GM18499 (cell line): ENCODE results near the gene SND1.
A peak's percentile ranks its signal among the peaks of the same experiment; 100 is the strongest.

Experiments used
- ATAC-seq: cut with Tn5 transposase; IDR thresholded peaks from one replicate; pipeline ENCODE4 v1.9.1; 2021; ENCODE audit warnings: moderate number of reproducible peaks; ENCODE audit not compliant: insufficient read depth, unreplicated experiment

SND1 gene

GRCh38 chr7:127850195-127850594, 198.2 kb downstream of the SND1 start:
- ATAC-seq = no peak

- ATAC-seq = no peak
These were observed 202.4 kb downstream of the SND1 start for GRCh38 chr7:127854383-127854782.

GRCh38 chr7:127857464-127857841, 205.5 kb downstream of the SND1 start:
- ATAC-seq = no peak

GRCh38 chr7:127858091-127858914, 206.3 kb downstream of the SND1 start:
- no peak for ATAC-seq

GRCh38 chr7:127858915-127859189, 206.9 kb downstream of the SND1 start:
- no peak for ATAC-seq

- ATAC-seq = no peak
These were observed 207.3 kb downstream of the SND1 start for GRCh38 chr7:127859330-127859729.

GRCh38 chr7:127862525-127862924, 210.5 kb downstream of the SND1 start:
- no peak for ATAC-seq

- ATAC-seq = no peak
These were observed 211.1 kb downstream of the SND1 start for GRCh38 chr7:127863082-127863481.

- ATAC-seq = no peak
These were observed 213.5 kb downstream of the SND1 start for GRCh38 chr7:127865466-127865865.

GRCh38 chr7:127870231-127870907, 218.4 kb downstream of the SND1 start:
- peak; percentile 71 for ATAC-seq

GRCh38 chr7:127871226-127871625, 219.2 kb downstream of the SND1 start:
- no peak for ATAC-seq

- ATAC-seq = no peak
These were observed 220.1 kb downstream of the SND1 start for GRCh38 chr7:127872122-127872521.

GRCh38 chr7:127873151-127873550, 221.2 kb downstream of the SND1 start:
- ATAC-seq = no peak

GRCh38 chr7:127873715-127874636, 222.0 kb downstream of the SND1 start:
- ATAC-seq = no peak

- ATAC-seq = no peak
These were observed 223.1 kb downstream of the SND1 start for GRCh38 chr7:127874951-127875608.

- no peak for ATAC-seq
These were observed 224.4 kb downstream of the SND1 start for GRCh38 chr7:127876393-127876792.

GRCh38 chr7:127877951-127878350, 226.0 kb downstream of the SND1 start:
- no peak for ATAC-seq

GRCh38 chr7:127878791-127879190, 226.8 kb downstream of the SND1 start:
- no peak for ATAC-seq

GRCh38 chr7:127879436-127879835, 227.4 kb downstream of the SND1 start:
- no peak for ATAC-seq

GRCh38 chr7:127879942-127880341, 227.9 kb downstream of the SND1 start:
- no peak for ATAC-seq
